Endometrium (tissue), 2 donors: ENCODE results near the gene CXCL13.
"Not testable (repeated sequence)": the region's sequence is repeated elsewhere in the genome, so short reads cannot be mapped to it uniquely, and the experiment has no call there.

Experiments
- FAIRE-seq: peaks from 2 replicates; lab custom pipeline; 2012; peaks lifted over from hg19 to GRCh38; lab: Jason Lieb, UNC
- donor health status: control.
- donor health status: control.

The CXCL13 gene, protein sequence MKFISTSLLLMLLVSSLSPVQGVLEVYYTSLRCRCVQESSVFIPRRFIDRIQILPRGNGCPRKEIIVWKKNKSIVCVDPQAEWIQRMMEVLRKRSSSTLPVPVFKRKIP

DNA sequence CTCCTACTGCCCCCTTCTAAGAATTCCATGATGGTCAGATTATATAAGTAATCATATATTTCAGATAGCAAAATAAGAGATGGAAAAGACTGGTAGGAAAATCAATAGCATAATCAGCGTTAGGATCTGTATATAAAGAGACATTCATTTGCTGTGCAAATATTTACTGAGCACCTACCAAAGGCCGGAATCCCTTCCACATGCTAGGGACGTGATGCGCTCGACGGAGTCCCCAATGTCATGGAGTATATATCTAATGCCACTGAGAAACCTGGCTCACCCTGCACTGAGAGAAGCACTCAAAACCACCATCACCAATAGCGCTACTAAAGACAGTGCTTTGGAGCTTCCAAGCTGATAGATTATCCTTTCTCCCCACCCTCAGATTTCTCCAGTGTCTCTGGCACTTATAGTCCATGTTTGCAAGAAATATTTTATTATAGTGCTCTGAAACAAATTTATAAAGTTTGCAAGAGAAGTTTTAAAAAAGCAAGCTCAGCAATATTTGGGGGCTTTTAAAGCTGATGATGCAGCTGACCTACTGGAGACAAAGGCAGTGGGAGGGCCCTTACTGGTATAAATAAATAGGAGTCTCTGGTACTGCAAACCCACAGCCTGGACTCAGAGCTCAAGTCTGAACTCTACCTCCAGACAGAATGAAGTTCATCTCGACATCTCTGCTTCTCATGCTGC is at the start of gene CXCL13:
CXCL13 (plus strand) TSS at position 611 of the 693 bp plus-strand sequence; CDS start at position 657, 46 bp downstream.
- no peak for FAIRE-seq

DNA sequence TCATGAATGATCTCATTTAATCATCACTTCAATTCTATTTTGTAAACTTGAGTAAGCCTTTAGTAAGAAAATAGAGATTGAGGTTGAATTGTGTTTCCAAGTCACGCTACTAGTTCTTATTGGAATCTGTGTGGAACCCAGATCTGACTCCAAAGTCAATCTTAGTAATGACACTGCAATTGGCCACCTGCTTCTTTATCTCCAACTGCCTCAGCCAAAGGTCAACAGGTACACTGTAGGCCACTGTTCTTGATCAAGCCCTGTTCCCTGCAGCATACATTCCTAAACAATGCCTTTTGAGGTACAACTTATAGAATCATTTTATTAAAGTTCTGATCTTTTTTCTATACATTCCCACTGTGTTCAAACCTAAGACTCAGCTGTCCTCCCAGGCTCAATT is 45.5 kb upstream of the CXCL13 start:
- FAIRE-seq: no peak

DNA sequence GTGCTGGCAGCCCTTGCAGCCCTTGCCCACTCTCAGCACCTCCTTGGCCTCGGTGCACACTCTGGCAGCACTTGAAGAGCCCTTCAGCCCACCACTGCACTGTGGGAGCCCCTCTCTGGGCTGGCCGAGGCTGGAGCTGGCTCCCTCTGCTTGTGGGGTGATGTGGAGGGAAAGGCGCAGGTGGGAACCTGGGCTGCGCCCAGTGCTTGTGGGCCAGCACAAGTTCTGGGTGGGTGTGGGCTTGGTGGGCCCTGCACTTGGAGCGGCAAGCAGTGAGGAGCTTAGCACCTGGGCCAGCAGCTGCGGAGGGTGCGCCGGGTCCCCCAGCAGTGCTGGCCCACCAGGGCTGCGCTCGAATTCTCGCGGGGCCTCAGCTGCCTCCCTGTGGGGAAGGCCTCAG is 43.9 kb upstream of the CXCL13 start:
- not testable (repeated sequence) for FAIRE-seq

DNA sequence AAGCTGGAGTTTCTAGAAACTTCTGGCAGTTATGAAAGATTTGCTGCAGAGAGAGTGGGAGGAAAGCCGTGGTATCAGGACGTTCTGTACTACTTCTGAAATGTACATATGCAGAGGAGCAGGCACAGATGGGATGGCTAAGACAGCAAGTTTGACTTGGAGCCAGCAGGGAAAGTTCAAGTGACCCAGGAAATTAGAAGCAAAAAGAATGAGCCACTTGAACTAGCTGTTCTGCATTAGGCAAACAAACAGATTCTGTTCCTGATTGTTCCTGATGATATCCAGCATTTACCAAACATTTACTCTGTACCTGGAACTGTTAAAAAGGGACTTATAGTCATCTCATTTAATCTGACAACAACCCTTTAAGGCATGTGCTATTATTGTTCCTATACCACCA is 41.4 kb upstream of the CXCL13 start:
- peak; percentile 70 for FAIRE-seq

DNA sequence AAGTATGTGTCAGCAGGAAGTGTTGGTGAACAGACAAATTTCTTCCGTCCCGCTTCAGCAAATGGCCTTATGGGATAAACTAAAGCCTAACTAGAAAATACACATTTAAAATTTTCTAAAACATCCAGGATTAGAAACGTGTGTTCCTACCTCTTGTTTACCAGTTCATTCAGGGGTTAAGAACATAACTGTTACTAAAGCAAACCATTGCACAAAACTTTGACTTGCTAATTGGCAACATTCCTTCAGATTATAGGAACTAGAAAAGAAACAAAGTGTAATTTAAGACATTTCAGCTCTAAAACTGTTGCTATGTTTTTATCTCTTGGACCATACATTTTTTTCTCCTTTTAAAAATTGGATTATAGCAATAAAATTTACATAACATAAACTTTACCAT is 39.5 kb upstream of the CXCL13 start:
- no peak for FAIRE-seq

DNA sequence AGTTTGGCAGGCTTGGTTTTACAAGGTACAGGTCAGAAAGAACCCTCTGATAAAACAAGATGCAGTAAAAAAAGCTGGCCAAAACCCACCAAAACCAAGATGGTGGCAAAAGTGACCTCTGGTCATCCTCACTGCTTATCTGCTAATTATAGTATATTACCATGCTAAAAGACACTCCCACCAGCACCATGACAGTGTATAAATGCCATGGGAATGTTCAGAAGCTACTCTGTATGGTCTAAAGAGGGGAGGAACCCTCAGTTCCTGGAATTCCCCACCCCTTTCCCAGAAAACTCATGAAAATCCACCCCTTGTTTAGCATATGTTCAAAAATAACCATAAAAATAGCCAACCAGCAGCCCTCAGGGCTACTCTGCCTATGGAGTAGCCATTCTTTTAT is 38.1 kb upstream of the CXCL13 start:
- FAIRE-seq: no peak

DNA sequence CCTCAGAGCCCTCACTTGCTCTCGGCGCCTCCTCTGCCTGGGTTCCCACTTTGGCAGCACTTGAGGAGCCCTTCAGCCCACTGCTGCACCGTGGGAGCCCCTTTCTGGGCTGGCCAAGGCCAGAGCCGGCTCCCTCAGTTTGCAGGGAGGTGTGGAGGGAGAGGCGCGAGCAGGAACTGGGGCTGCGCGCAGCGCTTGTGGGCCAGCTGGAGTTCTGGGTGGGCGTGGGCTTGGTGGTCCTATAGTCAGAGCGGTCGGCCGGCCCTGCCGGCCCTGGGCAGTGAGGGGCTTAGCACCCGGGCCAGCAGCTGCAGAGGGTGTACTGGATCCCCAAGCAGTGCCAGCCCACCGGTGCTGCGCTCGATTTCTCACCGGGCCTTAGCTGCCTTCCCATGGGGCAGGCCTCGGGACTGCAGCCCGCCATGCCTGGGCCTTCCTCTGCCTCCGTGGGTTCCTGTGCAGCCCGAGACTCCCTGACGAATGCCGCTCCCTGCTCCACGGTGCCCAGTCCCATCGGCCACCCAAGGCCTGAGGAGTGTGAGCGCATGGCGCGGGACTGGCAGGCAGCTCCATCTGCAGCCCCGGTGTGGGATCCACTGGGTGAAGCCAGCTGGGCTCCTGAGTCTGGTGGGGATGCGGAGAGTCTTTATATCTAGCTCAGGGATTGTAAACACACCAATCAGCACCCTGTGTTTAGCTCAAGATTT is 35.0 kb upstream of the CXCL13 start:
- FAIRE-seq: not testable (repeated sequence)

DNA sequence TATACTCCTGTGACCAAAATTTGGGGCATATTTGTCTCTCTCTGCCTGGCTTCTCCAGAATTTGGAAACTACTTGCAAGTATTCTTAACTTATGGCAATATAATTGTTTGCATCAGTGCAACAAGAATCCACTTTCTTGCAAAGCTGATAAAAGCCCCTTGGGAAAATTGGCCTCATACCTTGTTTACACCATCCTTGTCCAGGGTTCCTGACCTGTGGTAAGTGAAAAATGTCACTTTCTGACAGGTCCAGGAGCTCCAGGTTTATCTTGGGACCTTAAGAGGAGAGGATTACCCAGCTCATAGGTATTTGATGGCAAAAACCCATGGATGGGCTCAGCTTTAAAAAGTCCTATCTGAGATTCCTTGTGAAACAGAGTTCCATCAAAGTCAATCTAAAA is 29.3 kb upstream of the CXCL13 start:
- no peak for FAIRE-seq

DNA sequence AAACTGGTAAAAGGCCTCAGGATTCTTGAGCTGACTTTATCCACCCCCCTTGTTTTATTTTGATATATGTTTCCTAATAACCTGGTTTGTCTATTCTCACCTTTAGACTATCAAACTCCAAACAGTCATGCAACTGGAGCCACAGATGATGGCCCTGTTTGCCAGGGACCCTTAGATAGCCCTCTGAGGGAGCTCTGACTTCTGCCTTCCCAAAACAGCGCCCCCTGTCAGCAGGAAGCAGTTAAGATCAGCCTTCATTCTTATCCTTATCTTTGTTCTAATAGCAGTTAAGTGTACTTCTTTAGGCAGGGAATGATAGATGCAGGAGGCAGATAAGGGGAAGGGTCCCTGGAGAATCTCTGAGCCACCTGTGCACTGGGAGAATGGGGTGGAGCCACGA is 27.5 kb upstream of the CXCL13 start:
- no peak for FAIRE-seq

DNA sequence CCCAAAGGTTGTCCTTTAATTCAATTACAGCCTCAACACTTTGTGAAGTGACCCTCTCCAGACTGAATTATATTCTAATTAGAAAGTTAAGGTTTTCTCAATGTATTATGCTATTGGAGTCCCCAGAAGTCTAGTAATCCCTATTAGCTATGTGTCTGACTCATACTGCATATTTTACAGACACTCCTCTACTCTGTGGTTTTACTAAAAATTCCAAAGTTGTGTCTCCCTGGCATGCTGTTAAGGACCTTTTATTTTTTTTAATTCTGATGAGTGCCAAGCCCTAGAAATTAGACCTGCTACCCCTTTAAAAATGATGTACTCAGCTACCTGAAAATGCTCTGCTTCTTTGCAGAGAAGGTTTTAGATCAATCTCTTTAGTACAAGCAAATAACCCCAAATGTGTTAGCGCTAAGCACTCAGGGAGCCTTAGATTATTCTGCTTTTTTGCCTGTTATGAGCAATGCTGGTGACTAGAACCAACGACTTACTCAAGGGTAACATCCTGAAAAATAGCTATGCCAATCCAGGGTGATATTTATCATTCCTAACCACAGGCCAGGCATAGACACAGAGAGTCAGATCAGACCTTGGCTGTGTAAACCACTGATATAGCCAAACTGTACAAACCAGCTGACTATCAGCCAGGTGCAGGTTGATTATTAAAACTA is 26.1 kb upstream of the CXCL13 start:
- no peak for FAIRE-seq

DNA sequence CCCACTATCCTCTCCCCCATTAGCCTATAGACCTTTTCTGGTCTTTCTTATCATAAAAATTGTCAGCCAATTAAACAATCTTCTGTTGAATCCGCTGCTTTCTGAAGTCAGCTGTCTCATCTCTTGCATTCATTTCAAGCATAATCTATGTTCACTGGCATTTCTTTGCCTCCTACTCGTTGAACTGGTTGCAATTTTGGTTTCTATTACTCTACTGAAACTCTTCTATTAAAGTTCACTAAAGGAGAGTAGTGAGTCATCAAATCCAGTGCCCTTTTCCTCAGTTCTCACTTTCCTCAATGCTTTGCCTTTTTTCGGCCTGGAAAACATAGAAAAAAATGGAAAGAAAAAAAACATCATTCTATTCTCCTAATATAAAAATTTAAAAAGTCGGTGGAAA is 23.9 kb upstream of the CXCL13 start:
- FAIRE-seq: no peak

DNA sequence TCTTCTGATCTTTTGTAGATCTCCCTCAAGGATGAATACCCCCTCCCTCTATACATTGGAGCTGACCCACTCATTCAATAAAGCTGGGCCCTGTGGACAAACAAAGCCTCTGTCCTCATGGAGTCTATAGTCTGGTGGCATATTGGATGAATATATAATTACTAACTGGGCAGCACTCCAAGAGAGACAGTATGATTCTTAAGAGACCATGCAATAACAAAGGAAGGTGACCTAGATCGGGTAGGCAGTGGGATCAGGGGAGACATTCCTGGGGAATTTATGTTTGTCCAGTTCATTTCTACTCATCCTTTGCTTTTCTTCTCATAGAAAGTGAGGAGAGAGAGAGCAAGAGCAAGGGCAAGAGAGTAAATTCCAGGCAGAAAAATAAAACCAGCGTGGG is 23.5 kb upstream of the CXCL13 start:
- FAIRE-seq: no peak

DNA sequence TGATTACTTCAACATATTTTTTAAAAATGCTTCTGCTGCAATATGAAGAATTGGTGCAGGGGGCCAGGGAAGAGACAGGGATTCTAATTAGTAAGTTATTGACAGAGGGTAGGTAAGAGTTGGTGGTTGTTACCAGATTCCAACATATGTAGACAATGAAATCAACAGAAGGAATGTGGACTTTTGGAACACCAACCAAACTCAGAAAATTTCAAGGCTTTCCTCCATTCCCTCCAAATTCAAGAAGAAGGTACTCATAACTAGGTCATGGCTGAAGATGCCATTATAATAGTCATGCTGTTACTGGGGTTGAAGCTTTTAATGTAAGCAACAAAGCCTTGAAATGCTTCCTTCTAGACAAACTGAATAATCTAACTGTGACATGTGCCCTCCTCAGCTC is 22.9 kb upstream of the CXCL13 start:
- FAIRE-seq: no peak

DNA sequence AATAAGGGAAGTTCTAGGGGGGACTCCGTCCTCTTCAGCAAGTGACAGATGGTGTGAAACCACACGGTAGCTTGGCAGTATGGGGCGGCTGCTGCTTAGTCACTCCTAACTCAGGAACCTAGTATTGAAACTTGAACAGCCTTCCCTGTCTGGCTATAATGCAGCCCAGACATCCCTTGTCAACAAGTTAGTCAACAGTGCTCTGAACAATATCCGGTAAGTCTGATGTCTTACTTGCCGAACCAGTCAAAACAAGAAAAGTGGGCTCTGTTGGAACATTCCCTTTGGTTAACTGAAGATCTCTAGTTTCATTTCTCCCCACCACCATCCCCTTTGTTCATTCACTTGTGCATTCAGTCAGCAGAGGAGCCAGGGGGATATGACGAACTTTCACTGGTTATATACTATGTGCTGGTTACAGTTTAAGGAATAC is 18.7 kb upstream of the CXCL13 start:
- no peak for FAIRE-seq

DNA sequence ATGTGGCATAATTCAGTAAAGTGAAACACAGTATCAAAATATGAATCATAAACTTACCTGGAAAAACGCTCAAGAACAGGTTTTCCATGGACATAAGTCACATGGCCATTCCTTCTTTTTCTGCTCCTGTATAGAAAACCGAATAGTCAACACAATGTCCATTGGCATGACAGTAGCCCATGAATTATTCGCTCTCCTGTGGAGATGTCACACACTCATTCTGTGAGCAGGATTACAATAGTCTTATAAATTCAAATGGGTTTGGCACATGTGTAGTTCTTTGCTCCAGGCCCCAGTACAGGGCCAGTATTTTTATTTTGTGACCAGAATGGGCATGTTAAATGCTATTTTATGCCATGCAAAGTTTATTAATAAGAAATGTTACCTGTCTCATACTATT is 15.1 kb upstream of the CXCL13 start:
- FAIRE-seq: no peak

DNA sequence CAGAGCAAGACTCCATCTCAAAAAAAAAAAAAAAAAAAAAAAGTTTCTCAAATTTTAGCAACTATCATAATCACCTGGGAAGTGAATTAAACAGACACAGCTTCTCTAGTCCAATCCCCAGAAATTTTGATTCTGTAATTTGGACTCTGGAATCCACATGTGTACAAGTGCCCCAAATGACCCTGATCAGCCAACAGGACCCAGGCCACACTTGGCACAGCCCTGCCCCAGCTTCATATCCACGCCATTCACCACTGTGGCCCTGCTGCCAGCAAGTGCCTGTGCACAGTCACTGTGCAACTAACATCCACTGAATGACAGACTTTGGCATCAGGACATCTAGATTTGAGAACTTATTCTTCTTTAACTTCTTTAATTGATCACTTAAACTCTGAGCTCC is 14.1 kb upstream of the CXCL13 start:
- no peak for FAIRE-seq

DNA sequence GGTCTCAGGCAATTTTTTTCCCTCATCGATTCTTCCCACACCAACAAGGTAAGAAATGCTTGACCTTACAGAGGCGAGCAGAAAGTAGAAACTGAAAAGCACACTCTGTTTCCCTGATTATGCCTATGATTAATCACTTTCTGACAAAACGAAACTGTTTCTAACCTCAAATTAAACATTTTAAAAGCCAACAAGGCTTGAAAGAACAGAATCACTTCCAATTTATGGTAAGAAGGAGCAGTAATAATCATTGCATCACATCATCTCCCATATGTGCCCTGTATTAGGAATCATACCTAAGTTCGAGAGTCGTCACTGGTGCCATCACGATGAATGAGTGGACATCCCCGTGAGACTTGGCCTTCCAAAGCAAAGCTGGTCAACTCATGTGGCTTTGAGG is 12.5 kb upstream of the CXCL13 start:
- FAIRE-seq: no peak

DNA sequence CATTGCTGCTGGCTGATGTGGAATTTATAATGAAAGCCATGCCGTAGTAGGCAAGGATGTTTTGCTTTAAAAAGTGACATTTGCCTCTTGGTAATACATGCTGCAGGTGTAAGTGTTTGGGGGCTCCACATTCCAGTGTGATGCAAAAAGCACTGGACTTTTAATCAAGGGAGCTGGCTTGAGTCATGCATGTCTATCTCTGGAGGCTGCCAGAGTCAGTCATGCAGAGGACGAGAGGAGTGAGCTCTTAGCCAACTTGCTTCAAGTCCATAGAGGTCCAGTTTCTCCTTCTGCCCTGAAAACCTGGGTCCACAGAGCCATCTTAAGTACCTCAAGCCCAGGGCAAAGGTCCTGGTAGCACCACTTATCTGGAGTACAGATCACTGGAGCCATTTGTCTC is 11.6 kb upstream of the CXCL13 start:
- FAIRE-seq: no peak

DNA sequence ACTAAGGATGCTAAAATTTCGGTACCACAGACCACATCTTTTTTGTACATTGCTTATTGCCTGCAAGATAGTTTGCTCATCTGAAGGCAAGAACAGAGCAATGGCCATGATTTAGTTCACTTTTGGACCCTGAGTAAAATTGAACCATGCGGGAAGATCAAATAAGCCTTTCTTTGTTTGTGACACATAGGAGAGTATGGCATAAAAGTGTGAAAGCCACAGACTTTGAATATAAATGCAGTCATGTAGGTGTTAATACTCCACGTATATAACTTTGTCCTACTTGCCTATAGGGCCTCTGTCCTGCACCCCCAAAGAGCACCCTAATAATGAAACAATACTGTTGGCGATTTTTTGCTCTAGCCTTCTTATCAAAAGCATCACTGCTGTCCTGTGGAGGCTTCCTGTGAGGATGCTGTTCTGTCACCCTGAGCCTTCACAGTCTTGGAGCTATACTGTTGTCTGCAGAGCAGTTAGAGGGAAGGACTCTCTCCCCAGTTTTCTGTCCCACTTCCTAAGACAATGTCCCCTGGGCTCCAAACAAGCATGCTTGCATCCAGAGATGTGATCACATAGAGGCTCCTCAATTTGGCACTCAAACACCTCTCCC is 10.2 kb upstream of the CXCL13 start:
- no peak for FAIRE-seq

DNA sequence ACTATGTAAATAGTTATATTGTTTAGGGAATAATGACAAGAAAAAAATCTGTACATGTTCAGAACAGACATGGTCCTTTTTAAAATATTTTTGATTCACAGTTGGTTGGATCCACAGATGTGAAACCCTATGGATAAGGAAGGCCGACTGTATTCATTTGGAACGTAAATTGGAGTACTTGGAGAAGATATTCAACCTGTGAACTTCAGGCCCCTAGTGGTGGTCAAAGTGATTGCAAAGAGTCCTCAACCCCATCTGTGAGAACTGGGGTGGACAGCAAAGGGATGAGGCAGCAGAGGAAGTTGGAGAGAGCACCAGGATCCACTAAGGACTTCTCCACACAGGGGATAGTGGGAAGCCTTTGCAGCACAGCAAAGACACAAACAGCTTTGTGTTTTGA is 6.2 kb upstream of the CXCL13 start:
- FAIRE-seq: no peak

DNA sequence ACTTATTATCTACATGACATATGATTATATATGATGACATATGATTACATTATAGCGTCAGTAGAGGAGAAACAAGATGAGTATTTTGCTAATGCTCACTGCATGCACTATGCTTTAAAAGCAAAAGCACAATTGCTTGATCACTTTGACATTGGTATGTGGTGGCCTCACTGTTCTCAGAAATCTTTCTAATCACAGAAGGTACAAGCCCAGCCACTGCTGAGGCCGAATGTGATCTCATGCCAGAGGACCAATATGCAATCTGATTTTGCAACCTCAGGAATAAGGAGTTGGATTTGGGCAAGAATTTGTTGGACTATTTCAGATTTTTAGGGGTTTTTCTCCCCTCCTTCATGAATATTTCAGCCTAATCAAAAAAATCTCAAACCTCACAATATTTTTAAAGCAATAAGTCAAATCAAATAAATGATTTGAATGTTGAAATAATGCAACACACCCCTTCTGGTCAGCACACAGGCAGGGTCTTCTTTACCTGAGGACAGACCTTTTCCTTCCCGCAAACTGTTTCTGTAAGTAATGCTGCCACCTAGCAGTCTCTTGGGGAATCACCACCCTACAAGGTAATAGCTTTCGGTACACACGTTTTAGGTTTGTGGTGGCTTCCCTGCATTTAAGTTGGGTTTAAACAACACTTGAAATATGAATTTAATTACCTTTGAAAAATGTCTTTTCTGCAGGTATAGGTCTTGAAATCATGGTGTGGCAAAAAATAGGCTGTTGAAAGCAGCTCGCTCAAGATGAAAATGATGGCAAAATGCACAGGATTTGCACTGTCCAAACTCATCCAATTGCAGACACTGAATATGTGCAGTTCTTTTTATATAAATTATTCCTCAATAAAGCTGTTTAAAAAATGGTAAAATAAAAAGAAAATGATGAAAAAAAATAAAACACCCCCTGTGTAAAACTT is 4.8 kb upstream of the CXCL13 start:
- peak; percentile 26 for FAIRE-seq
